Esophagus squamous epithelium (tissue), 5 donors: ENCODE measurements around the gene MAN2A1. TPM values are rescaled to one million over a fixed set of nuclear protein-coding genes. Genes with fewer than 3 reads are reported as not detected.

ENCODE experiments used
- DNase-seq: peaks from one replicate; lab custom pipeline; 2025; lab: John Stamatoyannopoulos, UW
- H3K27ac ChIP-seq, 4 donors: fragments of 200-600 bp; sonication (generic); one replicate each; pipeline ENCODE4 v1.5.1; 2016 to 2019; ENCODE audit warnings: mild to moderate bottlenecking in 1 of 4
- H3K27me3 ChIP-seq, 4 donors: fragments of 200-600 bp; sonication (generic); 1 replicate in 3 of 4; 2 replicates in 1 of 4; pipeline versions ENCODE4 v1.5.1 to v1.6.0; 2017 to 2021; ENCODE audit warnings: antibody characterized with exemption in 1 of 4
- H3K36me3 ChIP-seq, 3 donors: fragments of 200-600 bp; sonication (generic); one replicate each; pipeline ENCODE4 v1.5.1; 2016 to 2019
- H3K4me1 ChIP-seq, 3 donors: fragments of 200-600 bp; sonication (generic); one replicate each; pipeline ENCODE4 v1.5.1; 2017 to 2019
- H3K4me3 ChIP-seq, 4 donors: fragments of 200-600 bp; sonication (generic); 1 replicate in 3 of 4; 2 replicates in 1 of 4; pipeline ENCODE4 v1.5.1; 2016 to 2019; ENCODE audit warnings: mild to moderate bottlenecking in 2 of 4, moderate library complexity in 1 of 4
- H3K9me3 ChIP-seq, 3 donors: fragments of 200-600 bp; sonication (generic); one replicate each; pipeline ENCODE4 v1.5.1; 2016 to 2019
- CTCF ChIP-seq, 6 experiments: fragments of 450-650 bp in 4 of 6; fragments of 200-600 bp in 2 of 6; sonication (generic) in 2 of 6; IDR thresholded peaks; one replicate each; pipeline ENCODE4 v1.5.1; 2016 to 2019; ENCODE audit warnings: antibody characterized with exemption in 6 of 6, mild to moderate bottlenecking in 4 of 6, moderate library complexity in 4 of 6
- POLR2A ChIP-seq, 4 donors: fragments of 450-650 bp; IDR thresholded peaks; one replicate each; pipeline ENCODE4 v1.6.1; 2017; ENCODE audit warnings: antibody characterized with exemption in 4 of 4, mild to moderate bottlenecking in 4 of 4, moderate library complexity in 3 of 4
- WGBS, 2 donors: methylation state at CpG; one replicate each; pipeline ENCODE4 v1.1.5; 2018; 5-methylcytosine and 5-hydroxymethylcytosine counted together
- intact Hi-C: fragments of 100-400 bp; cut with DNase I; formaldehyde crosslinking; loops from one replicate; pipeline ENCODE4 v1.15.0; 2022
- total RNA-seq, 4 donors: library from RNA; depleted of rRNA; stranded (reverse); fragments of >200 nt; gene quantifications; one replicate each; pipeline ENCODE4 v1.1.0, GENCODE V29; 2016
- donor health status: DM: yes; HTN: yes; CAD: no.

MAN2A1 gene
- total RNA-seq, 4 donors from 2014 or later: 27.4 to 40.1 (median 37.4) TPM

- no peaks in the 10 kb centered on the region for H3K4me1 ChIP-seq
- intact Hi-C loops: no loop called here
- TF ChIP-seq POLR2A (IDR thresholded peaks at IDR 0.05) (no peak), CTCF (IDR thresholded peaks at IDR 0.05) (no peak)
- no peak overlapping the region for H3K4me3 ChIP-seq
- no peaks in the 10 kb centered on the region for H3K27me3 ChIP-seq
- H3K27ac ChIP-seq: no peak overlapping the region
- no peak for DNase-seq
- peaks cover 0 to under 1% (median 0%) of the 10 kb centered on the region in 3 donors for H3K36me3 ChIP-seq
- H3K9me3 ChIP-seq: no peaks in the 10 kb centered on the region
Measured at GRCh38 chr5:109723606-109724005, 33.9 kb downstream of the MAN2A1 start.

GRCh38 chr5:109725135-109725534 is 35.4 kb downstream of the MAN2A1 start:
- WGBS, 2 donors: 100% methylated on average over 2 of the region's 2 CpGs; no CpG with 5 or more reads in 1 of the 2 donors
- no peak overlapping the region for H3K4me3 ChIP-seq
- H3K27me3 ChIP-seq: no peaks in the 10 kb centered on the region
- no peak for DNase-seq
- H3K27ac ChIP-seq: no peak overlapping the region
- no peaks in the 10 kb centered on the region for H3K9me3 ChIP-seq
- no peak for TF ChIP-seq CTCF (IDR thresholded peaks at IDR 0.05)
- TF ChIP-seq POLR2A (IDR thresholded peaks at IDR 0.05): no peak
- H3K4me1 ChIP-seq: no peaks in the 10 kb centered on the region
- intact Hi-C loops: no loop called here
- H3K36me3 ChIP-seq: peaks cover 0 to 9% (median 0%) of the 10 kb centered on the region in 3 donors

- H3K4me3 ChIP-seq: no peak overlapping the region
- peaks cover 14 to 45% (median 21%) of the 10 kb centered on the region in 3 donors for H3K4me1 ChIP-seq
- intact Hi-C loops: no loop called here
- no peaks in the 10 kb centered on the region for H3K27me3 ChIP-seq
- no peaks in the 10 kb centered on the region for H3K9me3 ChIP-seq
- no peaks in the 10 kb centered on the region for H3K36me3 ChIP-seq
- TF ChIP-seq CTCF (IDR thresholded peaks at IDR 0.05): no peak
- no peak for DNase-seq
- 40 to 43% methylated on average over 4 of the region's 4 CpGs for WGBS, 2 donors
- no peak overlapping the region for H3K27ac ChIP-seq
Measured at GRCh38 chr5:109739741-109740728, 50.3 kb downstream of the MAN2A1 start.

GRCh38 chr5:109740966-109741365 is 51.2 kb downstream of the MAN2A1 start:
- H3K27me3 ChIP-seq: no peaks in the 10 kb centered on the region
- H3K27ac ChIP-seq: no peak overlapping the region
- peaks cover 14 to 45% (median 21%) of the 10 kb centered on the region in 3 donors for H3K4me1 ChIP-seq
- no peaks in the 10 kb centered on the region for H3K9me3 ChIP-seq
- DNase-seq: no peak
- TF ChIP-seq CTCF (IDR thresholded peaks at IDR 0.05) (no peak), POLR2A (IDR thresholded peaks at IDR 0.05) (no peak)
- H3K36me3 ChIP-seq: no peaks in the 10 kb centered on the region
- intact Hi-C loops: no loop called here
- no peak overlapping the region for H3K4me3 ChIP-seq
- WGBS, 2 donors: 43 to 45% methylated on average over 1 of the region's 1 CpG

- Histone ChIP-seq H3K27ac (no peak overlapping the region), H3K9me3 (no peaks in the 10 kb centered on the region), H3K36me3 (no peaks in the 10 kb centered on the region), H3K4me3 (no peak overlapping the region), H3K27me3 (no peaks in the 10 kb centered on the region), H3K4me1 (peaks cover 14 to 45% (median 21%) of the 10 kb centered on the region in 3 donors)
- DNase-seq: no peak
- intact Hi-C loops: no loop called here
- WGBS, 2 donors: 35 to 55% methylated on average over 1 of the region's 1 CpG
- TF ChIP-seq CTCF (IDR thresholded peaks at IDR 0.05) (no peak), POLR2A (IDR thresholded peaks at IDR 0.05) (no peak)
Measured at GRCh38 chr5:109741390-109741789, 51.7 kb downstream of the MAN2A1 start.
